CD4-positive, alpha-beta T cell treated with Interleukin-6 for 4 hours (primary cell): ENCODE data around the gene KCNK2.

Experiments used
- DNase-seq: peaks from one replicate; pipeline ENCODE4 v3.0.0-alpha.2; 2020; ENCODE audit warnings: mixed read lengths

KCNK2 gene

DNA sequence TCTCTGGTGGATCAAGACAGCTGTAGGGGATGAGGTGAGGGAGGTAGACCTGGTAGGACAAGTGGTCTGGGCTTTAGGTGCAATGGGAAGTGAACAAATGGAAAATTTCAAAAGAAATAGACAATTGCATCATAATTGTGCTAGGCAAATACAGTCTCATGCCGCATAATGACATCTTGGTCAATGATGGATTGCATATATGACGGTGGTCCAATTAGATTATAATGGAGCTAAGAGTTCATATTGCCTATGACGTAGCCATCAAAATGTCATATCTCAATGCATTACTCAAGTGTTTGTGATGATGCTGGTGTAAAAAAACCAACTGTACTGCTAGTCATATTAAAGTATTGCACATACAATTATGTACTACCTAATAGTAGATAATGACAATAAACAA, 19.0 kb downstream of the KCNK2 start:
- DNase-seq, result no peak

DNA sequence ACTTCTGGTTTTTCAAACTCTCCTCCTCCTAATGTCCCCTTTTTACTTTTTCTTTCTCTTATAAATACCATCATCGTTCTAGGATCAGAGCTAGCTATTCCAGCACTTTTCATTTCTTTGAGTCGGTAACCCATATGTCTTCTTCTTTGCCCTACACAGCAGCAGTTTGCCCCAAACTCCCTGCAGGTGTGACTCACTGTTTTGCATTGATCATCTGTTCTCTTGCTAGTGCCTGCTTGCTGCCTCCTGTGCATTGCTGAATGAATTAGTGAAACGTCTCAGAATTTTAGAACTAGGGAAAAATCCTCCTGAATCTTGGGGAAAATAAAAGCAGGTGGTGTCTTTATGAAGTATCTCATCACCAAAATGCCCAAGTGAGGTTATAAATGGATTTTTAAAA, 21.7 kb downstream of the KCNK2 start:
- no peak for DNase-seq

DNA sequence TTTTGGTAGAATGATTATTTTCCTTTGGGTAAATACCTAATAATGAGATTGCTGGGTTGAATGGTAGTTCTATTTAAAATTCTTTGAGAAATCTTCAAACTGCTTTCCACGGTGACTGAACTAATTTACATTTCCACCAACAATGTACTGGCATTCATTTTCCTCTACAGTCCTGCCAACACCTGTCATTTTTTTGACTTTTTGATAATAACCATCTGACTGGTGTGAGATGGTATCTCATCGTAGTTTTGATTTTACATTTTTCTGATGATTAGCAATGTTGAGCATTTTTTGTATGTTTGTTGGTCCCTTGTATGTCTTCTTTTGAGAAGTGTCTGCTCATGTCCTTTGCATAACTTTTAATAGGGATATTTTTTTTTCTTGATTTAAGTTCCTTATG, 23.5 kb downstream of the KCNK2 start:
- DNase-seq, result no peak

DNA sequence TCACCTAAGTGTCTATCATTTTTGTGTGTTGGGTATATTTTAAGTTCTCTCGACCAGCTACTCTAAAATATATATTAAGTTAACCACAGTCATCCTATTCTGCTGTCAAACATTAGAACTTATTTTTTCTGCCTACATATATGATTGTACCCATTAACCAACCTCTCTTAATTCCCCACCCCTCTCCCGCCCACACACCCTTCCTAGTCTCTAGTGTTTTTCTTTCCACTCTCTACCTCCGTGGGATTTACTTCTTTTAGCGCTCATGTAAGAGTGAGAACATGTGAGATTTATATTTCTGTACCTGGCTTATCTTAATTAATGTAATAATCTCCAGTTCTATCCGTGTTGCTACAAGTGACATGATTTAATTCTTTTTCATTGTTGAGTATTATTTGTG, 26.6 kb downstream of the KCNK2 start:
- no peak for DNase-seq

DNA sequence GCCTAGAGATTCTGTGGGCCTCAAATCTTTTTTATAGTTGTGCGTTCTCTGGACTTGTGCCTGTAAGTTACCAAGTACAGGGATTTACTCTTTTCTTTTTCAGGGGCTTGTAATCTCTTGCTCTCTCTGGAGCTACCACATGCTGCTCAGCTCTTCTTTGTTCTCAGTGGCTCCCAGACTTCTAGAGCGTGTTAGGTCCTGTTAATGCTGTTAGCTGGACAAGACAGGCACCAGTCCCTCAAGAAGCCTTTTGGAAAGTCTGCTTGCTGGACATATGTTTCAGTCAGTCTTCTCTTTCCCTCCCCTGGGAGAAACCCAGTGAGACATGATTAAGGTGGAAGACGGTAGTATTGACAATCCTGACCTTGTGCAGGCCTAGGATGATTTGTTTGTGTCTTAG, 29.4 kb downstream of the KCNK2 start:
- DNase-seq, result no peak

DNA sequence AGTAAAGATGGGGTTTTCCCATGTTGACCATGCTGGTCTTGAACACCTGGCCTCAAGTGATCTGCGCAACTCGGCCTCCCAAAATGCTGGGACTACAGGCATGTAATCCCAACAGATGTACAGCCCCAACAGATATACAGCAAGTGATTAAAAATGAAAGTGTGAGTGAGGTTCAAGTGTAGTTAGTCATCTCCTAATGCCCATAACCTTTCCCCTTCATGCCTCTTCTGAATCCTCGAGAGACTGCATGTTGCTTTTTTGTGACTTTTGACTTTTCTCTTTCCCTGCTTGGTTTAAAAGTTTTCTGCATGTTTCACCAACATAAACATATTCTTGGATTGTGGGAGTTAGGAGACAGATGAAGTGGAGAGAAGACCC, 31.2 kb downstream of the KCNK2 start:
- DNase-seq, result no peak

DNA sequence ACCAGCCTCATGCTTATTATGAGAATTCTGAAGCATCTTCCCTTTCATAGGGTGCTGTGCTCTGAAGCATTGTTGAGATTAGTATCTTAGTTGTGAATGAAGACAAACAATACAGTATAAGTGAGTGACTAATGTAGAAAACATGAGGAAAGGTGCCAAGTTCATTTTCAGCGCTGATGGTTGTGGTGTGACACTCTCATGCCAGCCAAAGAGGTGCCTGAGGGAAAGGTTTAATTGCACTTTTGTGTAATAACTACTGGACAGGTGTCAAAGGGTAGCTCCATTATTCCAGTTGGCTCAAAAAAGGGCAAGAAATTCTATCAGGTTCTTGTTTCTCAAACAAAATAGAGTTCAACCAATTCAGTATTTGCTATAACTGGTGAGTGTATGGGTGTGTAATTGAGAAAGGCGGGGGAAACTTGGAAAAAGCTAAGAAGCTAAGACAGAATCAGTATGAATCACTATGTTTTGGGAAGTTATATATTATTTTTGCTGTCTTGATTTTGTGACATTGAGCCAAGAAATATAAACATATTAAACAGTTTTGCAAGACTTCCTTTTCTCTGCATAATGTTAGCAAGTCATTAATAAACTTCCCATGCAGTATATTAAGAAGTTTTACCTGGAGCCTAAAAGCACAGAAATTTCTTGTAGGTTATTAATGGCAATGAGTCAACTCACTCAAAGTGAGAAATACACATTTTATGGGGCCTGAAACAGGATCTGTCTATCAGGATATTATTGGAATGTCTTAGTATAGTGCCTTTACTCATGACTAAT, 31.8 kb downstream of the KCNK2 start:
- no peak for DNase-seq

DNA sequence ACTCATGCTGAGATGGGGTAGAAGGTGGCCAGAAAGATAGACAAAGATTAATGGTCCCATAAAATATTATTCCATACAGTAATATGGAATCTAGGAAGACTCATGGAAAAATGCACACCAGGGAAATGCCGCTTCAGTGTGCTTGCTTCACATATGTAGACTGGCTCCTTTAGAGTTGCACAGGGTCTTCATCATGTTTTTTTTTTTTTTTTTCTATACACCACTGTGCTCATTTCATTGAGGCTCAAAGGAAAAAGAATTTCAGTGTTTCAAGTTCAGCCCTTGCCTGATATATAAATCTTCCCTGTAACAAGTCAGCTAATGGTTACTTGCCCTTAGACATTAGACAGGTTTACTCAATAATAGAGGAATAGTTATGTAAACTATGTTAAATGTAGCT, 33.2 kb downstream of the KCNK2 start:
- no peak for DNase-seq

DNA sequence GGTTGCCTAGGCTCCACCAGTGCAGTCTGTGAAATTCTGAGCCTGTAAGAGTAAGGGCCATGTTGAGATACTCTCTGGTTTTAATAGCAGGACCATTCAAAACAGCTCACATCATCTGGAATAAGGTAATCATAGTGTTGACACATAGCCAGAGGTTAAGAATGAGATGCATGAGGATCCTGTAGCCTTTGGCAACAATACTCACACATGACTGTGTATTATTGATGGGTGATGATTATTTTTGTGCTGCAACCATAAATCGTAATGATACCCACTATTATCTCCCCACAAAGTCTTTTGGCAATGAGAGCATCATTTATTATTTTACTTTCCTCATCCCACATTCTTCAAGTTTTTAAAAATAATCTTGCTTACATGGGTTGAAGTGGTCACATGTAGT, 35.5 kb downstream of the KCNK2 start:
- DNase-seq, result no peak

DNA sequence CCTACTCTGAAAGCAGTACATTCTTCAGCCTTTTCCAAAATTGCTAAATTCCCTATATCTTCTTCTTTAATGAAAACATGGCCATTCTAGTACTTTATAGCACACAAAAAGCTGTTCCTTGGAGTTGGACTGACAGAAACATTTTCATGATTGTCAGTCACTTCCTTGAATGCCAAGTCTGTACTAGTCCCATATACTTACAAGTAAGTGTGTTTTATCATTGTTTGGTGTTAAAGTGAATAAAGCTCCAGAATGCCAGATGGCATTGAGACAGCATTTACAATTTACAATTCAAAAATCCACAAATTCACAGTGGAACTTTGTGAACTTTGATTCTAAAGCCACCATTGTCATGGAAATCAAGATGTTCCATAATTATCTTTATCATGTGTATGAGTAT, 36.5 kb downstream of the KCNK2 start:
- DNase-seq, result no peak

DNA sequence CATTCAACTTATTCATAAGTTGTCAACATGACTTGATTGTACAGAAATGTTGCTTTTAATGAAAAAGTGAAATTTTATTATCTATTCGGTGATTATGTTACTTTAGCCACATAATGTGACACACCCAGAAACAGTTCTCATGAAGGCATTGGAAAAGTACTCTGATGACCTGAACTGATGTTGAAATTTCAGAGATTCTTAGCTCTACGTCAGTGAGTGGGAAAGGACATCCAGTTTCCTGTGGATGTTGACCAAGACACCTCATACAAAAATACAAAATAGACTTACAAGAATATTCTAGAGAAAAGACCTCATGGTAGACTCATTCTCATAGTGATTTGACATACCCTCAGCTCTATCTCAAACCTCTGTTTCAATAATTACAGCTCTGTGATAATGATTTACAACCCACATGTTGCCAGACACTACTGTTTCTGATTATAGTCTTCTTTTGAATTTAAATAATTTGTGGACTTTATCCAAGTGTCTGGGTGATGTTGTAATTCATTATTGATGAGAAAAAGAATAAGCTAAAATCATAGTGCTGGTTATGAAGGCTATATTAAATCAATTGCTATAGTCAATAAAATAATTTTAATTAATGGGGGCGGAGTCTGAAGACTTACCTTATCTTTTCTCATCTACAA, 37.3 kb downstream of the KCNK2 start:
- DNase-seq, result no peak

DNA sequence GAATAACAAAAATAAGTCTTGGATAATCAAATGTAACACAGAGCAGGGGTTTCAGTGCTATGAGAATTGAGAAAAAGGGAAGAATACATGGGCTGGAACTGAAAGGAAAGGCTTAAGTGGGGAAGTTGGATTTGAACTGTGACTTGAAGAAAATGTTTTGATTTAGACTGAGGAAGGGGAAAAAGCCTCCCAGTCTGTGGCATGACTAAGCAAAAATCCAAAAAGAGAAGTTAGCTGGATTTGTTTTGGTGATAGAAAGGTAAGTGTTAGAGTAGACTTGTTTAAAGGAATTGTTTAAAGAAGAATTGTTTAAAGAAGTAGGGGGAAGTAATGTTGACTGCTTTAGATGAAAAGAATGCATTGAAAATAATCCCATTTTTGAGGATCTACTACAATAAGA, 46.0 kb downstream of the KCNK2 start:
- no peak for DNase-seq

DNA sequence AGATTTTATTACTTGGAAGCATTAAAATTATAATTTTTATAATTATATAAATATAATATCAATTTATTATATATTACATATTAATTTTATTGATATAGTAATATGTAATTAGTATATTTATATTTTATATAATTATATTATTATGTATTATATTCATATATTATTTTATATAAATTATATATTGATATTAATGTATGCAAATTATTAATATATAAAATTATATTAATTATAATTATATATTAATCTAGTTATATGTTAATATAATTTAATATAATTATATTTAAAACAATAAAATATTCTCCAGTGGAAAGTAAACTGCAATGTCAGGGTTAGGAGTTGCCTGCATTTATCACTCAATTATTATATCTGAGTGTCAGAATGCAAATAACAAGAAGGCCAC, 48.8 kb downstream of the KCNK2 start:
- DNase-seq, result no peak

DNA sequence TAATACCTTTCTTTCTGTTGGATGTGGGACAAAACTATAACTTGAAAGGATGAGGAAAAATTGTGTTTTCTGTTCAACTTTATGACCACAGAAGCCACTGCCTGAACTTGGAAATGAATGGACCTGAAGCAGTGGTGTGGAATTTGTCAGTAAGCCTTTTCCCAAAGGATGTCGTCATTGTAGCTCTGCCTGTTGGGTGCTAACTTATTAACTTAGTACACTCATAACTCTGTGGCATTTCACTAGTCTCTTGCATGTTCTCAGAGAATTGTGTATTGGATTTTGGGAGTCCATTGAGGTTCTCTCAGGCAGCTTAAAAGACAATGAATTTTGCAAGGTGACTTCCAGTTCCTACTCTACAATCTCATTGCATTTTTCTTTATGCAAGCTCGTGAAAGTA, 49.6 kb downstream of the KCNK2 start:
- no peak for DNase-seq

DNA sequence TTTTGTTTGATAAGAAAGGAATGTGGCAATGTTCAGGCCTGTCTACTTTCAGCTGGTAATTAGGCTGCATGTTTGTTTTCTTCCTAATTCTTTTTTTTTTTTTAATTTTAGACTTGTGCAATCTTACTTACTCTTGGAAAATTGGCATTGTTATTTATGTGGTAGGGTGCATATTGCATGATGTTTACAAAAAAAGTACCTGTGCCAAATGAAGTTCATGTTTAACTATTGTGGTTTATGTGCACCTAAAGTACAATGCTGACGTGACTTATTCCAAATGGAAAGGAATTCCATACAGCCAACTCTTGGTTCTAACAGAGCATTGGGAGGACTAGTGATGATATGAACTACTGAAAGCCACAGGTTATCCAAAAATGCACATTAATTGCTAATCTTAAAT, 51.0 kb downstream of the KCNK2 start:
- no peak for DNase-seq

DNA sequence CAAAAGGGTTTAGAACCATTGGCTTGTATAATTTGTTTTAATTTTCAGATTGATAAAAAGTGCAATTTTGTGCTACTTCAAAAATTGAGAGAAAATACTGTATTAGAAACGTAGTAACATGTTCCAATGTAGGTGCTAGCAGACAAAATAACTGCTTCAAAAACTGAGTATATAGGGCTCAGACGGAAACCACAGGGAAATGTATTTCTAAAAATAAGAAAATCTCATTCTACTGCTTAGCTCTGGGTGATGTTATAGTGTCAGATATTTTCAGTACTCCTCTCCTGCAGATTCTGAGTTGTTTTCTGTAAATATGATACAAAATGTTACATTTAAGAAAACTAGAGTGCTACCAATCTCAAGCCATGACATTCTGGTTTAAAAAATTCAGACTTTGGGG, 55.4 kb downstream of the KCNK2 start:
- no peak for DNase-seq

DNA sequence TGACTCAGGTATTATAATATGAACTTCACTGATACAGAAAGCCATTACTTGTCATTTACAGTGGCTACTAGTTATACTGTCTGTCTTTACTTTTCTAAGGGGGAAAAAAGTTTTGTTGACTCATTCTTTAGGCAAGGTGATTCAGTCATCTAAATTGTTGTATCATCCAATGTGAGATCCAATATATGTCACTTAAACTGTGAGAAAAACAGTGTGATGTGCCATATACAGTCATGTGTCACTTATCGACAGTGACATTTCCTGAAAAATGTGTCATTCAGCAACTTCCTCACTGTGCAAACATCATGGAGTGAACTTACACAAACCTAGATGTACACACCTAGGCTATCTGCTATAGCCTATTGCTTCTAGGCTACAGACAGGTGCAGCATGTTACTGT, 57.6 kb downstream of the KCNK2 start:
- no peak for DNase-seq

DNA sequence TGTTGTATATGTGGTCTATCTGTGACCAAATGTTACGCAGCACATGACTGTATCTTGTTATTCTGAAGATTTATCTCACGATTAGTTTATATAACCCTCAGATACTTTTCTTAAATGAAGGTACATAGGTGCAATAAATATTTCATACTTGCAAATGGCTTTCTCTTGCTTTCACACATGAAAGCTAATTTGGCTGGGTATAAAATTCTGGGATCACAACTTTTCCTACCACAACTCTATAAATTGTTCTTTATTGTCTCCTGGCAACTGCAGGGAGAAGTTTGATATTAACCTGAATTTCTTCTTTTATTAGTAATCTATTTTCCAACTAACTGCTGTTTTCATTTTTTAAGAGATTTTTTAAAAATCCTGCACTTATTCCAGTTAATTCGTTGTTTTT, 58.9 kb downstream of the KCNK2 start:
- DNase-seq, result no peak

DNA sequence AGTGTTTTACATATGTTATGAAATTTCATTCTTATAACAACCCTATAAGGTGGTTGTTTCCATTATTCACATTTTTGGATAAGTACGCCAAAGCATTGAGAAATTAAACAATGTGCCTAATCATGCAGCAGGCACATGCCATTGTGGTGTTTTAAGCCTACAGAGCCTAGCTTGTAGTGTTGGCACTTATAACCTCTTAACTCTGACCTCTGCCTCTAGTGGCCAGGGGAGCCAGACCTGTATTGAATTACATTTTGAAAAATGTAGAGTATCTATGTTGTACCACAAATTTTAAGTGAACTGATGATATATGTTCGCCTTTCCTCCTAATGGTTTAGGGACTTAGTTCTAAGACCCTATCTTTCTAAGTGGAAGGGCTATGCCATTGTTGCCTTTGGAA, 61.0 kb downstream of the KCNK2 start:
- no peak for DNase-seq

DNA sequence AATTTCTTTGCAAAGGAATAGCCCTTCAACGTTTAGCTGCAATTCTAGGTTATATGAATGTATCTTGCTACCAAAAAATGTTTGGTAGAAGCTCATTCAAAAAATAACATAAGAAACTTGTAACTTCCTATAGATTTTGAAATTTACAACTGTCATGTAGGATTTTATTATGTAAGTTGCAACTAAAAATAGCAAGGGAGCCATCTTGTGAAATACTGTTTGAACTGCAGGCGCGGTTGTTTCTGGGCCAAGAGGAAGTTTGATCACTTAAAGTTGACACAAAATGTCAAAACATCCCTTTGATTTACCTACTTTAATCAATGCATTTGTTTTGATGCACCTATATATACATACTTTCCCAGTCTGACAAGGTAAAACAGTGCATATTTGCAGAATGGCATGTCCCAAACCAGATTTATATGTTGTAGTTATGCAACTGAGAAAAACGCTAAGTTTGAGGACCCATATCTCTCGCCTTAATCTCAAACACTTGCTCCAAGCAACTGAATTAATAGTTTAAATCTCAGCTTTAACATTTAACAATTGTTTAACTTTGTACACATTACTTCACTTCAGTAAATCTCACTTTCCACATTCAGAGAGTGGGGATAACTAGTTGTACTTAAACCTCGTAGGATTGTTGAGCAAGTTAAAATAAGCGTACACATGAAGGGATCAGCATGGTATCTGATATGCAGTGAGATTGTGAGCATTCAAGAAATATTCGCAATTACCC, 63.9 kb downstream of the KCNK2 start:
- no peak for DNase-seq

DNA sequence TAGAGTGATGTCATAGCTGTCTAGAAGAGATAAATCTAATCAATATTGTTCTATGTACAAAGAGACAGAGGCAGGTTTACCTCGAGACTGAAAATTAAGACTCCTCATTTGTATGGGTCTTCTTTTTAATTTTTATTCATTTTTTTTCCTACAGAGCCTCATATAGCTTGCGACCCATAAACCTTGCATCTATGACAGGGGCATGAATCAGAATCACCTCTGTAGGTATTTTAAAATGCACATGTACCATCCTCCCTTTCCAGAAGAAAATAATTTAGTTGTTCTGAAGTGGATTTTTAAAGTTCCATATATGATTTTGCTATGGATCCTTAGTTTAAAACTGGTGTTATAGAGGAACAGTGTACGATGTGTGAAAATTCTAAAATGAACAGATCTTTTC, 64.5 kb downstream of the KCNK2 start:
- DNase-seq, result no peak

DNA sequence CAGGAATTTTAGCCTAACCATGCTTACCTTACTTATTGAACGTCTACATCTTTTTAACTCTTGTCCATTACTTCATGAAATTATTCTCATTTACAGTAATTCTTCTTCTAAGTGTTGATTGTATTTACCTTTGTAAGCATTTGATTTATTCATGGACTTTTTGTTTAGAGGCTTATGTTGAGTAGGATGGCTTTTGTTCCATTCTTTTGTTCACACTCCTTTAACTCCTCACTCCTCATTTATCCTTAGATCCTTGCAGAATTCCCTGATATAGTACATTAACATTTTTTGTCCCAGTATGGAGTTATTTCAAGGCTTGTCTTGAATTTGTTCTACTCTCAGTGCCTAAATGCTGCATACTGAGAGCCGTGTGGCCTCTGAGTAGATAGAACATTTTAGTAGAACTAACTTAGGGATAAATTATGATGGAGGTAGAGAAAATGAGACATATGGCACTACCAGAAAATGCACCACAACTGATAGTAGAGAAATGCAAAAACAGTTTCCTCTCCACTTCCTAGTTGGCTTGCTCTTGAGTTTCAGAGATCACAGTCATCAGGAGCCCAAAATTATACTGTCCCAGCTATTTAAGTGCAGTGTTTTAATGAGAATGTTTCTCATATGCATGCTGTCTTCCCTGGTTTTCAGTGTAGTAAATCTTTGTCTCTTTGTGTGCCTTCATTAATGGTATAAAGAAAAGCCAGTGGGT, 69.5 kb downstream of the KCNK2 start:
- DNase-seq, result no peak

DNA sequence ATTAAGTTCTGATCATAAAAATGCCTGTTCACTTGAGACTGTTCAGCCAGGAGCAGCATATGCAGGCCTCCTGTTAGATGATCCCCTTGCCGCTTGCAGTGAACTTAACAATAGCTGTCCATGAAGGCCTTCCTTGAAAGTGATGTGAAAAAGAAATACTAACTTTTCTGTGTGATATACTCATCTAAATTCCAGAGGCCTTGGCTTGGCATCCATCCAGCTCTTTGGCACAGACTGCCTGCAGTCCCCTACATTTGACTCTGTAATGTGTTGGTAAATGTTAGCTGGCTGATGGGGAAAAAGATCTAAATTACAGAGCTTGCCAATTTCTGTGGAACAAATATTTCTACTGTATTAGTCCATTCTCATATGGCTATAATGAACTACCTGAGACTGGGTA, 73.7 kb downstream of the KCNK2 start:
- DNase-seq, result no peak

DNA sequence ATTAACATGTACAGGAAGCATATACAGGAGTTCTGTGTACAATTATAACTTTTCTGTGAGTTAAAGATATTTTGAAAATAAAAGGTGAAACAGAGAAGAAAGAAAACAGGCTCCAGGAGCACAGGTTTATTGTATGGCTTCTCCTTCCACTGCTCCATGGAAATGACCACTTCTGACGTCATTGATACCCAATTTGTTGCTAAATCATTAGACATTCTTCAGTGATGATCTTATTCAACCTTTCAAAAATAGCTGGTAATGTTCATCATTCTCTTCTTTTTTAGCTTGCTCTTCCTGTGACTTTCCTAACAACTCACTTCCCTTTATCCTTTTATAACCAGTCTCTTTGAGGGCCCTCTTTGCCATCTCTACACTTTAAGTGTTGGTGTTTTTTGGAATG, 77.8 kb downstream of the KCNK2 start:
- no peak for DNase-seq
